Transverse colon (tissue), 4 donors: ENCODE measurements around the gene ANO9. TPM values are rescaled to one million over a fixed set of nuclear protein-coding genes. Genes with fewer than 3 reads are reported as not detected.

Source experiments
- DNase-seq: peaks from one replicate; pipeline ENCODE4 v3.0.0-alpha.2; 2019
- H3K27ac ChIP-seq, 4 donors: fragments of 200-600 bp; sonication (generic); 2 replicates each; pipeline ENCODE4 v1.5.1; 2016 to 2018; ENCODE audit warnings: inconsistent platforms in 4 of 4
- H3K27me3 ChIP-seq: fragments of 200-600 bp; sonication (generic); 2 replicates; pipeline ENCODE4 v1.5.1; 2017; ENCODE audit warnings: inconsistent platforms
- H3K36me3 ChIP-seq, 4 donors: fragments of 200-600 bp; sonication (generic); 2 replicates each; pipeline ENCODE4 v1.5.1; 2017 to 2019; ENCODE audit warnings: inconsistent platforms in 4 of 4
- H3K4me1 ChIP-seq, 4 donors: fragments of 200-600 bp; sonication (generic); 2 replicates each; pipeline ENCODE4 v1.5.1; 2017 to 2020; ENCODE audit warnings: inconsistent platforms in 4 of 4
- H3K4me3 ChIP-seq, 4 donors: fragments of 200-600 bp; sonication (generic); 1 replicate in 1 of 4; 2 replicates in 3 of 4; pipeline versions ENCODE4 v1.5.1 to v1.6.1; 2017 to 2019; ENCODE audit warnings: inconsistent platforms in 4 of 4
- H3K9me3 ChIP-seq, 2 donors: fragments of 200-600 bp; sonication (generic); 2 replicates each; pipeline ENCODE4 v1.5.1; 2017 to 2019; ENCODE audit warnings: inconsistent platforms in 2 of 2
- CTCF ChIP-seq, 5 experiments: fragments of 200-600 bp in 3 of 5; fragments of 450-650 bp in 2 of 5; sonication (generic) in 3 of 5; IDR thresholded peaks; 1 replicate in 2 of 5; 2 replicates in 3 of 5; pipeline ENCODE4 v1.5.1; 2016 to 2017; ENCODE audit warnings: antibody characterized with exemption in 5 of 5, inconsistent platforms in 3 of 5, mild to moderate bottlenecking in 2 of 5, moderate library complexity in 1 of 5
- EP300 ChIP-seq: sonication (generic); formaldehyde crosslinking; IDR thresholded peaks from one replicate; pipeline ENCODE4 v1.6.1; 2017; ENCODE audit warnings: antibody characterized with exemption, low read depth
- POLR2A ChIP-seq: fragments of 450-650 bp; IDR thresholded peaks from one replicate; pipeline ENCODE4 v1.6.1; 2016; ENCODE audit warnings: antibody characterized with exemption, mild to moderate bottlenecking, moderate library complexity
- POLR2AphosphoS5 ChIP-seq, 3 donors: sonication (generic); formaldehyde crosslinking; IDR thresholded peaks; one replicate each; pipeline ENCODE4 v1.6.1; 2016; ENCODE audit warnings: antibody characterized with exemption in 3 of 3
- WGBS, 2 donors: methylation state at CpG; one replicate each; pipeline ENCODE4 v1.1.5; 2018; ENCODE audit warnings: low coverage in 1 of 2; 5-methylcytosine and 5-hydroxymethylcytosine counted together
- in situ Hi-C, 4 donors: fragments of 200-750 bp; cut with MboI; loops; one replicate each; pipeline versions ENCODE4 v1.15.0 to v1.15.1; 2017; ENCODE audit warnings: low sequenced_read_pairs in 3 of 4, low pct_ligation_motif_present in 1 of 4, low pct_unique_long_range_greater_than_20kb in 1 of 4
- intact Hi-C: fragments of 100-400 bp; cut with DNase I; formaldehyde crosslinking; loops from one replicate; pipeline ENCODE4 v1.15.1; 2023; ENCODE audit warnings: low total_unique reads
- total RNA-seq, 4 donors: library from RNA; depleted of rRNA; stranded (reverse); fragments of >200 nt; gene quantifications; one replicate each; pipeline ENCODE4 v1.1.0, GENCODE V29; 2016

Gene ANO9
- total RNA-seq, 4 donors from 2014 or later: 117 to 490 (median 296) TPM

- Histone ChIP-seq H3K27me3 (no peaks in the 10 kb centered on the region), H3K9me3 (no peaks in the 10 kb centered on the region), H3K4me3 (no peak overlapping the region), H3K36me3 (no peaks in the 10 kb centered on the region), H3K4me1 (peaks cover 0 to 5% (median 4%) of the 10 kb centered on the region in 4 donors), H3K27ac (no peak overlapping the region)
- DNase-seq: no peak
- WGBS, 2 donors: 95% methylated on average over 19 of the region's 22 CpGs; no CpG with 5 or more reads in 1 of the 2 donors
- TF ChIP-seq EP300 (no peak), POLR2A (no peak), CTCF (IDR thresholded peaks at IDR 0.05) (no peak), POLR2AphosphoS5 (IDR thresholded peaks at IDR 0.05) (no peak)
- in situ Hi-C loops (no loop called here), intact Hi-C loops (no loop called here)
Observed at GRCh38 chr11:487571-488021, 45.8 kb upstream of the ANO9 start.

DNA sequence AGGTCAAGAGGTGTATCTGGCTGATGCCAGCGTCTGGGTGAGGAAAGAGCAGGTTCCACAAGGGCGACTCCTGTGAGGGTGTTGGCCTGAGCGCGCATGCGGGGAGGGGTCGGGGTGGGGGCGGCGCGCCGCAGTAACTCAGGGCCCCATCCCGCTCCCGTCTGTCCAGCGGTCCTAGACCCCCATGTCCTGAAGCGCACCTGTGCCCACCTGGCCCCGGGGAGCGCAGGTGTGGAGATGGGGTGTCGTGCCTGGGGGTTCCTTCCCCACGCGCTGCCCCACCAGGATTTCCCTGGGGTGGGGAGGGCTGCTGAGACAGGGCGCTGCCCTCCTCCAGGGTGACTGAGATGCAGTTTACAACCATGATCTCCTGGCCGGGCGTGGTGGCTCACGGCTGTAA lies 44.4 kb upstream of the ANO9 start:
- WGBS, 2 donors: 54 to 86% methylated on average over 3 of the region's 23 CpGs
- Histone ChIP-seq H3K4me1 (peaks cover 0 to 5% (median 4%) of the 10 kb centered on the region in 4 donors), H3K36me3 (no peaks in the 10 kb centered on the region), H3K27ac (no peak overlapping the region), H3K27me3 (no peaks in the 10 kb centered on the region), H3K9me3 (no peaks in the 10 kb centered on the region), H3K4me3 (no peak overlapping the region)
- in situ Hi-C loops (no loop called here), intact Hi-C loops (no loop called here)
- DNase-seq: no peak
- TF ChIP-seq EP300 (no peak), POLR2AphosphoS5 (IDR thresholded peaks at IDR 0.05) (no peak), POLR2A (no peak), CTCF (IDR thresholded peaks at IDR 0.05) (no peak)

- no peak for DNase-seq
- 95% methylated on average over 38 of the region's 38 CpGs; no CpG with 5 or more reads in 1 of the 2 donors for WGBS, 2 donors
- in situ Hi-C loops: no loop called here
- intact Hi-C loops: no loop called here
- Histone ChIP-seq H3K27ac (no peak overlapping the region), H3K27me3 (no peaks in the 10 kb centered on the region), H3K9me3 (no peaks in the 10 kb centered on the region), H3K36me3 (no peaks in the 10 kb centered on the region), H3K4me1 (peaks cover 0 to 5% (median 4%) of the 10 kb centered on the region in 4 donors), H3K4me3 (no peak overlapping the region)
- no peak for TF ChIP-seq EP300
- no peak for TF ChIP-seq POLR2A
- TF ChIP-seq POLR2AphosphoS5 (IDR thresholded peaks at IDR 0.05): no peak
- TF ChIP-seq CTCF (IDR thresholded peaks at IDR 0.05): no peak
Observed at GRCh38 chr11:484616-485015, 42.8 kb upstream of the ANO9 start.

- TF ChIP-seq CTCF (IDR thresholded peaks at IDR 0.05) (no peak), POLR2AphosphoS5 (IDR thresholded peaks at IDR 0.05) (no peak), EP300 (no peak), POLR2A (no peak)
- Histone ChIP-seq H3K4me3 (no peak overlapping the region), H3K9me3 (no peaks in the 10 kb centered on the region), H3K27ac (no peak overlapping the region), H3K4me1 (no peaks in the 10 kb centered on the region), H3K36me3 (no peaks in the 10 kb centered on the region), H3K27me3 (no peaks in the 10 kb centered on the region)
- intact Hi-C loops (no loop called here), in situ Hi-C loops (no loop called here)
- no peak for DNase-seq
- WGBS, 2 donors: 94% methylated on average over 13 of the region's 13 CpGs; no CpG with 5 or more reads in 1 of the 2 donors
Observed at GRCh38 chr11:479311-479710, 37.5 kb upstream of the ANO9 start.
